ELF-1 (cell line): ENCODE measurements around the gene EPHA3.

Experiments
- DNase-seq: peaks from one replicate; pipeline ENCODE4 v3.0.0-alpha.2; 2016; ENCODE audit warnings: low read depth, low spot score

The EPHA3 gene

DNA sequence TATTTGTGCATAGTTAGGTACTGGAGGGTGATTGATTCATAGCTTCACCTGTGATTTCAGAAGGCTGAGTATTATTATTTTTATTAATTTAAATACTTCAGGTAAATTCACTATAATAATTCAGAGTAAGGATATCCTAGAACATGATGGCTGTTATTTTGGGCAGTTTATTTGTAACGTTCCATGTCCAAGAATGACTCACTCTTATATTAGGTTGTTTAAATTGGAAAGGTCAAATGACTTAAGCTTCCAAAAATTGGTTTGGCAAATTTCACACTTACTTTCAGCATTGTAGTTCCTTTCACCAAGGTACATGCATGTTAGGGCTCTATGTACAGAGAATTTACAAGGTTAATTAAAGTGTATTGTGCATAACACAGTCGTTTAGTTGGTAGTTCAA is 120.2 kb downstream of the EPHA3 start:
- DNase-seq, result no peak

DNA sequence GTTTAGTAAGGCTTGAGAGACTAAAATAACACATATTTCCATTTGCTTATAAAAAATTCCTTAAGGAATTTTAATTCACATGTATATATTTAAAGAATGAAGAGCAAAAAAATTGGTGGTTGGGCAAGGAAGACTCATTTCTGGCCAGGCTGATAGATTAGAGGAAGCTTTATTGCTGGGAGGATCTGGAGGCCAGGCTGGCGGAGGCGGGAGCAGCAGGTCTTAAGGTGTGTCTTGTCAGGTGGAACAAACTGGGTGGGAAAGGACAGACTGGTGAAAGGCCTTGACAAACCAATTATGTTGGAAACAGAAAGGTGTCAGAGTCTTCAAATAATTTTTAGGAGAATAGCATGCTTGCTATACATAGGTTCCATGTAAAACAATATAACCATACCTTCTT is 124.7 kb downstream of the EPHA3 start:
- no peak for DNase-seq

DNA sequence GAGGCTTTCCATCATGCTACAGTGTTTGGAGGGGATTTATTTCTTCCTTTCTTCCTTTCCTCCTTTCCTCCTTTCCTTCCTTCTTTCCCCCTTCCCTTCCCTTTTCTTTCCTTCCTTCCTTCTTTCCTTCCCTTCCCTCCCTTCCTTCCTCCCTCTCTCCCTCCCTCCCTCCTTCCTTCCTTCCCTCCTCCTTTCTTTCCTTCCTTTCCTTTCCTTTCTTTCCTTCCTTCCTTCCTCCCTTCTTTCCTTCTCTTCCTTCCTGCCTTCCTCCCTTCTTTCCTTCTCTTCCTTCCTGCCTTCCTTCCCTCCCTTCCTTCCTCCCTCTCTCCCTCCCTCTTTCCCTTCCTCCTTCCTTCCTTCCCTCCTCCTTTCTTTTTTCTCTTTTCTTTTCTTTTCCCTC is 127.2 kb downstream of the EPHA3 start:
- DNase-seq, result no peak

DNA sequence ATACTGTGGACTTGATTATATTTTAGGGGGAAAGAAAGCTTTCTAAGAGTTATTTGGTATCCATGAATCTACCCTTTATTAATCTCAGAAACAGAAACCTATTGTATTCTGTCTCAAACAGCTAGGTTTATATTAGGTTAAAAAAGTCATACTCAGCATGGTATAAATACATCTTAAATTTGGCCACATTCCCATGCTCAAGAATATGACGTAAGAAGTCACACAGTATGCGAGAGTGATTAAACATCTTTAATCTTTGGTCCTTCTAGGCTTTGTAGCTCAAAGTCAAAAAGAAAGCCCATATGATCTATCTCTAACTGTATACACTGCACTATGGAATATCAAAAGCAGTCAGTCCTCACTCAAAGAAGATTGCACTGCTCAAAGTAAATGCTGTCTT is 131.4 kb downstream of the EPHA3 start:
- no peak for DNase-seq

DNA sequence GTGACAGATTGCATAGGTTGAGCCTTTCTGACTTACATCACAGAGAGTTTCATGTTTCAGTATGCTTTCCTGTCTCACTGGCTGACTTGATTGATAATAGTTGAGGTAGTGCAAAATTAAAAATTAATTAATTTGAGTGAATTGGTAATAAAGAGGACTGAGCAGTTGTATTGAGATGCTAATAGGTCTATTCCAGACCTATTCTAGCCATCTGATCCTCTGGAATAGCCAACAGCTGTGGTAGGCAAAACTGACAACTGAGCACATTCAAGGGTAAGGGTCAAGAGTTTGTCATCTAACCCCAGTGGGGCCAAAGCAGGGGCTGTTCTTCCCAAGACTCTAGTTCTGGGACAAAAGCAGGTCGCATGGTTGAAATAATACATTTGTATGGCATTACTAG is 132.4 kb downstream of the EPHA3 start:
- DNase-seq, result no peak

DNA sequence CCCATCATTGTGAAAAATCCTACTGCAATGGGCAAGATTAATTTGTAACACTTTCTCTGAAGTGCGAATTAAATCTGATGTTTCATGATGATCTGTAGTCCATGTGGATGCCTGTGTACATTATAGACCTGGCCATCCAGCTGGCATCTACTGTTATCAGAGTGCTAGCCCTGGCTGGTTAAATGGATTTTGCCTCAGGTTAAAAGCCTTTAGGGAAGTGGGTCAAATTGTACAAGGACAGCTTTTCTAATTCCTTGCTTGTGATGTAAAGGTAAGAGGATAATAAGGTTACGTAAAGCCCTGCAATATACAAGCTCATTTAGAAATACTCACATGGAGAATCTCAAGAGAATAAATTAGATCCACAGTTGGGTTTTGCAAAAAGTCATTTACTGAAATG is 138.2 kb downstream of the EPHA3 start:
- DNase-seq, result peak; percentile 14

DNA sequence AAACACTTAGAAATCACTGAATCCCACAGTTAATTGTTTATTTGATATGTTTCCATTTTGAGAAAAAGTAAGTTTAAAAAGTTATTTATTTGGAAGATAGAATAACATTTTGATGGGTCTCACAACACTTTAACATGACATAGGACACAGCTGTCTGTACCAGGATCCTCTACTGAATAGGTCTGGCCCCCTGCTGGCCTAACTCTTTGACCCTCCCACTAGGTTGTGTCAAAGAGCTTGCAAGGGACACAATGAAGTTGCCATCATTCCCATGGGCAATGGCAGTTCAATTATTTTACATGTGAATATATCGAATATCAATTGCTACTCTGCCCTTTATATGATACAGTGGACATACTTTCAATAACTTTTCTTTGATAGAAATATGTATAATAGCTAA is 138.9 kb downstream of the EPHA3 start:
- peak; percentile 31 for DNase-seq

DNA sequence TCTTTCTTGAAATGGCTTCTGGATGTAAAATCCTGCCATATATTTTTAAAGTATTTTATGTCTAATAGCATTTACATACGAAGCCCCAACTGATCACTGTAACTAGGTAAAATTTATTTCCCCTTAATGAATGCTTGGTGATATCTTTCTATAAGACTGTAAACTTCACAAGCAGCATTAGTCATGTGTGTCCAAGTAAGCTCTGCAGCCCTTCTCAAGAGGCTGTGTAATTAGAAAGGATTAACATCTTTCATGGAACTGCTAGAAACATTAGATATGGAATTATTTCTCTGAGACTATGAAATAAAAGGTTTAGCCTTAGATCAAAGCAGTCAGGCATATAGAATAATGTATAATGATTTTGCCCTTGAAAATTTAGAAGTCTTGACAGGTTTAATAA is 143.3 kb downstream of the EPHA3 start:
- DNase-seq, result no peak

DNA sequence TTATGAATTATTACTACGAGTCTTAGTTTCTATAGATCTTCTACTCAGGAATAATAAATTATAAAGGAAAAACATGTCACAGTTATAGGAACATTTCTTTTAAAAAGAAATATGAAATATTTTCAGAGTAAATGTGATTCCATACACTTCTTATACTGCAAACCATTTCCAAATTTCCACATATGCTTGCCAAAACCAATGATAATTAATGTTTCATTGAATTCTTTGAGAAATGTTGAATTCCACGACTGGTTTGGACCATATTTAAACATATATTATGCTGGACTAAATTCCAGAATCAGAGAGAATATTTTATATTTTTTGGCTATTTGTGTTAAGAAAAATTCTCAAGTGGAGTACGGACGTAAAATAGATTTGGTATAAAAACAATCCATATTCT is 144.6 kb downstream of the EPHA3 start:
- no peak for DNase-seq

DNA sequence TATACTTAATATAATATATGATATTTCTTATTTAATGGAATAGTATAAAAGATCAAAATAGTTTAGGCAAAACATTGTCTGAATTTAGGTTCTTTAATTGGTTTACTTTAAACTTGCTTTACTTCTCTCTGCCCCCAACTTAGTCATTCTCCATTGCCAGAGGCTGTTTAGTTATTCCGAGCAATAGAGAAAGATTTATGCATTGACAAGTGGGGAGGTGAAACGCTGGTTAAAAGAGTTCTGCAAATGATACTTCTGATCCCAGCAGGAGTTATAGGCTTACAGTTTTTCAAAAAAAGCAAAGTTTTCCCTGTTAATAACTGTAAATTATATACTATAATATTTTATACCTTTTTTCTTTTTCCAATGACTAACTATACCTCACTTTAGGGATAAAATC is 145.4 kb downstream of the EPHA3 start:
- DNase-seq, result no peak

DNA sequence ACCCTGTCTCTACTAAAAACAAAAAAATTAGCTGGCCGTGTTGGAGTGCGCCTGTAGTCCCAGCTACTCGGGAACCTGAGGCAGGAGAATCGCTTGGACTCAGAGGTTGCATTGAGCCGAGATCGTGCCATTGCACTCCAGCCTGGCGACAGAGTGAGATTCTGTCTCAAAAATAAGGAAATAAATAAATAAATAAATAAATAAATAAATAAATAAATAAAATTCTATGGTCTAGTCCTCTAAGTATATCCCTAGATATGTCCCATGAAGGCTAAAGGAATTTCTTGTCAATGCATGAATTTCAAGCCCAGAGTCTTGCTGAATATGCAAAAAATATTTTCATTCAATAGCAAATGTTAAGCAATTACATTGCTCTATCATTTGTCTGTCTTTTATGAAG is 149.0 kb downstream of the EPHA3 start:
- no peak for DNase-seq

DNA sequence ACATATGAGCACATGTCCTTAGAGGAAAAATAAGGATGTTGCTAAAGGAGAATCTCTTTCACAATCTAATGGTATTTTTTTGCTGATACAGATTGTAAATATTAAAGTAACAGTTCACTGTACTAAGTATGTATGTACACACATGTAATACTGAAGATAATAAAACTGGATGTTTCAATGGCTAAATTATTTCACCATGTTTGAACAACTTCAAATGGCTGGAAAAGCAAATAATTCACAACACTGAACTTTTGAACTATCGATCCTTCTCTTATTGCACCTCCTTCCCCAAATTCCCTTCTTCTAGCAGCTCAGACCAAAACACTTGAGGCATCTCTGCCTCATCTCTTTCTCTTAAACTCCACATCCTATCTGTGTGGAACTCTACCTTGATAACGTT is 149.5 kb downstream of the EPHA3 start:
- DNase-seq, result no peak

DNA sequence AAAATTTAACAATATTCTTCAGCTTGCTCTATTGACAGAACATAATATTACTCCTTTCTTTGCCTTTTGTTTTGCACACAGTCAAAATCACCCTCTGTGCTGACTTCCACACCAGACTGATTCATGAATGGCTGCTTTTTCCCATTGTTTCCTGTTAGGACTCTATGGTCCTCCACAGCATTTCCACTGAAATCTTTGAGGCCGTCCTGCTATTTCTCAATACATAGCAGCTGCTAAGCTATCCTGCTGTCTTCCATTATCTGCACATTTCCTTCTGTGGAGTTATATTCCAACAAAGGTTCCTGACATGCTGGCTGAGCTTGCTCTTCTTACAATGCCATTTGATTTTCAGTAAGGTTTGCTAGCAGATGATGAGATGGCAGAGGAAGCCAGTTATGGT is 153.3 kb downstream of the EPHA3 start:
- no peak for DNase-seq

DNA sequence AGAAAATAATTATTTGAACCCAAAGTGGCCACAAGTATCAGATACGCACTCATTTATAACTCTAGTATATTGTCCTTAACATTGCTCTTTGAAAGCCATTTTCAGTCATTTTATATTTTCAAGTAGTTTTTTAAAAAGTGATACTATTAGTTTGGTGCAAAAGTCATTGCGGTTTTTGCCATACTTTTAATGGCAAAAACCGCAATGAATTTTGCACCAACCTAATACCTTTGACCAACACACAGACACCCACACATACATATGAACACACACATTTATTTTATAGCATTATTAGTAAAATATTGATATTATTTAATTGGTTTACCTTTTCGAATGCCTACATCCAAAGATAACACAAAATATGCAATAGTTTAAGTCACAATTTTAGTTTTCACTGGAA is 154.3 kb downstream of the EPHA3 start:
- DNase-seq, result no peak

DNA sequence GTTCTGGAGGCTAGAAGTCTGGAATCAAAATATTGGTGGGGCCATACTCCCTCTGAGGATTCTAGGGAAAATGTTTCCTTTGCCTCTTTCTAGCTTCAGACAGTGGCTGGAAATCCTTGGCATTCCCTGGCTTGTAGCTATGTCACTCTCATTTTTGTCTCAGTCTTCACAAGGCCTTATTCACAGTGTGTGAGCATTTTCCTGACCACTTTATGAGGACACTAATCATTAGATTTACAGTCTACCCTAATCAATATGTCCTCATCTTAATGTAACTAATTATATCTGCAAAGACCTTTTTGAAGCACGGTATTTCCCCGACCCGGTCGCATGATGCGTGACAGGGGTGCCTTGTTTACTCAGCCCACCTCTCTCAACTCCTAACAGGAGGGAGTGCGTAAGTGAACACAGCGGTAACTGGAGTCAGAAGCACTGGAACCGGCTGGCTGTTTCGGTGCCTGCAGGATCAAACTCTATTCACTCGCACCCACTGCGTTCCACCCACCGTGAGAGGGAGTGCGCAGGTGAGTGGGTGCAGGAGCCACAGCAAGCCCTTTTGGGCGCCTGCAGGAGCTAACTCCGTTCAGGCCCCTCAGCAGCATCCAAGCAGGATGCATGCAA is 155.0 kb downstream of the EPHA3 start:
- DNase-seq, result no peak

DNA sequence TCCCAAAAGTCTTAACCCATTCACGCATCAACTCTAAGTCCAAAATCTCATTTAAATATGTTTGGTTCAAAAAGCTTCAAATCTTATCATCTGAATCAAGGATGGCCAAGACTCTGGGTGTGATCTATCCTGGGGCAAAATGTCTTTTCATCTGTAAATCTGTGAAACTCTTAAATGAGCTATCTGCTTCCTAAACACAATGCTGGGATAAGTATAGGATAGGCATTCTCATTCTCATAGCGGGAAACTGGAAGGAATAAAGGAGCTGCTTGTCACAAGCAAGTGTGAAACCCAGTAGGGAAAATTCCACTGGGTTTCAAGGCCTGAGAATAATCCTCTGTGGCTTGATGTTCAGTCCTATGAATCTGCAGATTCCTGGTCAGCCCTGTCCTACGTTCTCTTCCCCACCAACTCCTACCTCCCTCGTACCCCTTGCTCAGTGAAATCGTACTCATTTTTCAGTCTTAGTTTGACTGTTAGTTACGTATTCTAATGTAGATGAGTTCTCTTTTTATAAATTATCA is 156.7 kb downstream of the EPHA3 start:
- DNase-seq, result peak; percentile 25

DNA sequence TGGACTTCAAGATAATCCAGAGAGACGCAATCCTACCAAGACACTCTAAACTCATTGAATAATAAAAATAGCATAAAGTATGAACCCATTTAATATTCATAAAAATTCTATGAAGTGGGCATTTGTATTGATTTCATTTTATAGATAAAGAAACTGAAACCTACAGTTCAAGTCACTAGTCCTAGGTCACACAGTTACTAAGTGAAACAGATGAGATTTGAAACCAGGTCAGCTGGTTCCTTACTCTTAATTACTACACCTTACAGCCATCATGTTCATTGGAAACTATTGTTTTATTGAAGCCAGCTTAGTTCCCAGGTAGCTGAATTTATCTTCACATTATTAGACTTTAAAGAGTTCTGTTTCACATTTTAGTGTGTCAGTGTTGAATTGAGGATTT is 158.7 kb downstream of the EPHA3 start:
- DNase-seq, result no peak

DNA sequence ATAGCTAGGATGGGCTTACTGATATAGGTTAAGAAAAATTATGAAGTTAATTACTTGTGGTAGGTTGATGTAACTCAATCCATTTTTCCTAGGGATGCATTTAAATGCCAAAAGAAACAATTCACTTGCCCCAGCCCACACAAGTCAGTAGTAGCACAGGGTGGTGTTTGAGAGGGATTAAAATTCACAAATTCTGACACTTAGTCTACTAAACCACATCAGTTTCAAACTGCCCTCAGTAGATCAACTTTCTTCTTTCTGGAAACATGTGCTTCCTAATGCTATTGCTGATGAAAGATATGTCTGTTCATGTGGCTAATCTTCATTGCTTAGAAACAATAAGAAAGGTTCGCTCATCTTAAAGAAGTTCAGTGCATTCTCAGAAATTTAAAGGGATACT is 160.6 kb downstream of the EPHA3 start:
- DNase-seq, result no peak

DNA sequence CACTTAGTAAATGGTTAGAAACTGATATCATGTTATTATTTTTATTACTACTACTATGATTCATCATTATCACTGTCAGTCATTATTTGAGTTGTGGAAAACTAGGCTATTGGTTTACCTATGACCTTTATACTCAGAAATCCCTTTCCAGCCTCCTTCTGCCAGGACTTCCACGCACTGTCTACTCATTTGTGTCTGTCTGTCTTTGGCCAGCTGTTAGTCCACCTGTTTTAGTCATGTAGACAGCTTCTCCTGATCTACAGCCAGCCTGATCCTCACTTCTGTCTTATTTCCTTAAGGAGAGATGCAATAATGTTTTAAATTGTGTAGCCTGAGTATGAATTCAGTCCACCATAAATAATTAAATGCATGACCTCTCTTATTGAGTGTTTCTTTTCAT is 162.8 kb downstream of the EPHA3 start:
- DNase-seq, result no peak

DNA sequence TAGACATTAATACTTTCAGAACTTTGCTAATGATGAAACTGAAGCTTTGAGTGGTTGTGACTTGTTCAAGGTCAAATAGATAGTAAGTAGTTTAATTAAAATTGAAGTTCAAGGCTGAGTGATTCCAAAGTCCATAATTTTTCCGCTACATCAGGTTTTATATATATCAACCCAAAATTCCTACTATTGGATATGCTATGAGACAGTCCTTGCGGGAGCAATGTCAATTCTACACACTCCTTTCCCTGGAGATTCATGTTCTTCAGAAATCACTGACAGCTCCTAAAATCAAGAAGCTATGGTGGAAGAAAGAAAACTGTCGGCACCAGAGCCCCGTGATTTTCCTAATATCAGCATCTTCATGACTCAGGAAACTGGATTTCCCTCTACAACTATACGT is 167.6 kb downstream of the EPHA3 start:
- no peak for DNase-seq

DNA sequence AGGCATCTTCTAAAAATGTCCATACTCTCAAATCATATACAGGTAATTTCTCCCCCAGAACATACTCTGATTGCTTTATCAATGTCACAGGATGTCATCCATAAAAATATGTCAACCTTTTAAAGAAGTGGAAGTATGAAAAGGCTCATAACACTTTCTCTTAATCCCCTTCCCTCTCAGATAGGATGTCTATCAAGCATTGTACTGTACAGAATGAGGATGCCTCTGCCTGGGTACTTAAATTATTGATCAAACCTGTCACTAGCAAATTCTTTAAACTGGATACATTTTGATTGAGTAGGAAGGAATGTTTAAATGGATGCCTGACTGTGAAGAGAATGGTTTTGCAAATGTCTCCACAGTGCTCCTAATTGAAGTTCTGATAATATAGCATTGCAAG is 168.7 kb downstream of the EPHA3 start:
- no peak for DNase-seq

DNA sequence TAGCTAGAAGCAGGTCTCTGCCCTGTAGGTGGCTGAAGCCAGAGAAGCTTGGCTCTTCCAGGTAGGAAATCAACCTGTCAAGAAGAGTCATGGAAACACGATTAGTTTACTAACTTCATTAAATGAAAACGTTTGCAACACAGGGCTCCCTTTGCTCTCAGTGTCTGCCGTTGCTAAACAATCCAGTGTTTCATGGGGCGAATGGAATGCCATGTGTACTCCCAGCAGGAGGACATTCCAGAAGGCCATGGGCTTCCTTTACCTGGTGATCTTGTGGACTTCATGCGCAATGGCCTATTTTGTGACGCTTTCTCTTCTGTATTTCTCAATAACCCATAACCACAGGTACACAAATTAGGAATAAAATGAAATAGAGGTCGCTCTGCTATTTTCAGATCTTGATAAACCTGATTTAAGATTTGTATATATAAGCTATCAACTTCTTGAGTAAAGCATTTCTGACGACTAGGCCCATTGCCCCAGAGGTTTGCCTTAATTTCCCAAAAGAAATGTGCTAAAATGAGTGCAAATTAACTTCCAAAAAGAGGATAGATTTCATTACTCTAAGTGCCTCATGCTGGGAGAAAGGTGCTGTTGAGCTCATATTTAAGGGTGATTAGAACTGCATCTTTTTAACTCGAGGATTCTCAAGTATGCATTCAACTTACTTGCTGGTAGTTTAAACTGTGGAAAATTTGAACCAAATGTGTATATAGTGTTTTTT is 171.0 kb downstream of the EPHA3 start:
- DNase-seq, result peak; percentile 66

DNA sequence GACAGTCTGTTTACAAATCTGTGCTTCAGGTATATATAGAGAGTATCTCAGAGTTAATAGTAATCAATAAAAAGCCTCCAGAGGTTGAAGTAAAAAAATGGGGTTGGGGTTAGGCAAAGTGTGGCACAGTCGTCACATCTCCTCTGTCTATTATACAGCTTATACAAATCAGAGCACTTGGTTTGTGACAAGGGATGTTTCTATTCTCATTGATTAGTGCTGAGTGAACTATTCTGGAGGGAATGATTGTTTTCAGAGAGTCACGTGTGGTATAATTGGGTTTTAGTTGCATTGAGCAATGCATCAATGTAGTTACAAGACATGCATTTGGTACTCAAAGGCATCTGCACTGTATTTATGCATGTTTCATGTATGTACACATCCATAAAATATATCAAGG is 172.9 kb downstream of the EPHA3 start:
- DNase-seq, result no peak
